ENCODE measurements around the gene ITPKC. TPM values are rescaled to one million over a fixed set of nuclear protein-coding genes. Genes with fewer than 3 reads are reported as not detected.

Gene ITPKC
- total and polyA plus RNA-seq, 2 of the 13 experiments (the other 11 are each of a cell fraction or from before 2014, with no cell fraction given), result 6.9 to 11.2 TPM

DNA sequence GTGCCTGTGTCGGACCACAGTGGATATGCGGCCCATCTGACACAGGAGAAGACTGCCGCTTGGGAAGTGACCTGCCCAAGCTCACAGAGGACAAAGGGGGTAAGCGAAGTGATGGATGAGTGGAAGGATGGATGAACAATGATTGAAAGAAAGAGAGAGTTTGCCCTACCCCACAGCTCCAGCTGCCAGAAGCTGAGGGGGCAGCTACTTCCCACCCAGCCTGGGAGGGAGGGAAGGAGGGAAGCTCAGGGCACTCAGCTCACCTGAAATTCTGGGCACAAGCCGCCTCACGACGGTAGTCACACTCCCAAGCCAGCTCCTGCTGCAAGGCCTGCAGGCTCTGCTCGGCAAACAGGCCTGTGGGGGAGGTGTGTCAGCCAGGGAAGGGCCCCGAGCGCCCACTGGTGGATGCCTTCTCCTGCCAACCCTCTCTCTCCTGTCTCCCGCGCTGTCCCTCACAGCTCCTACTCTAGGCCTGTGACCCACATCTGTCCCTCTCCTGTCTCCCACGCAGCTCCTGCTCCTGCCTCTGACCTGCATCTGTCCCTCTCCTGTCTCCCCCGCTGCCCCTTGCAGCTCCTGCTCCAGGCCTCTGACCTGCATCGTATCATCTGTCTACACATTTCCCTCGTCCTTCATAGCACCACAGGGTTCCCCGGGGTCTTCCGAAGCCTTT, 14.4 kb upstream of the ITPKC start (continued):
- TF ChIP-seq TAF15 (IDR thresholded peaks at IDR 0.05; ENCODE audit: low read depth, low read length, poor library complexity, severe bottlenecking), result no peak
- TF ChIP-seq, protein P1, sequence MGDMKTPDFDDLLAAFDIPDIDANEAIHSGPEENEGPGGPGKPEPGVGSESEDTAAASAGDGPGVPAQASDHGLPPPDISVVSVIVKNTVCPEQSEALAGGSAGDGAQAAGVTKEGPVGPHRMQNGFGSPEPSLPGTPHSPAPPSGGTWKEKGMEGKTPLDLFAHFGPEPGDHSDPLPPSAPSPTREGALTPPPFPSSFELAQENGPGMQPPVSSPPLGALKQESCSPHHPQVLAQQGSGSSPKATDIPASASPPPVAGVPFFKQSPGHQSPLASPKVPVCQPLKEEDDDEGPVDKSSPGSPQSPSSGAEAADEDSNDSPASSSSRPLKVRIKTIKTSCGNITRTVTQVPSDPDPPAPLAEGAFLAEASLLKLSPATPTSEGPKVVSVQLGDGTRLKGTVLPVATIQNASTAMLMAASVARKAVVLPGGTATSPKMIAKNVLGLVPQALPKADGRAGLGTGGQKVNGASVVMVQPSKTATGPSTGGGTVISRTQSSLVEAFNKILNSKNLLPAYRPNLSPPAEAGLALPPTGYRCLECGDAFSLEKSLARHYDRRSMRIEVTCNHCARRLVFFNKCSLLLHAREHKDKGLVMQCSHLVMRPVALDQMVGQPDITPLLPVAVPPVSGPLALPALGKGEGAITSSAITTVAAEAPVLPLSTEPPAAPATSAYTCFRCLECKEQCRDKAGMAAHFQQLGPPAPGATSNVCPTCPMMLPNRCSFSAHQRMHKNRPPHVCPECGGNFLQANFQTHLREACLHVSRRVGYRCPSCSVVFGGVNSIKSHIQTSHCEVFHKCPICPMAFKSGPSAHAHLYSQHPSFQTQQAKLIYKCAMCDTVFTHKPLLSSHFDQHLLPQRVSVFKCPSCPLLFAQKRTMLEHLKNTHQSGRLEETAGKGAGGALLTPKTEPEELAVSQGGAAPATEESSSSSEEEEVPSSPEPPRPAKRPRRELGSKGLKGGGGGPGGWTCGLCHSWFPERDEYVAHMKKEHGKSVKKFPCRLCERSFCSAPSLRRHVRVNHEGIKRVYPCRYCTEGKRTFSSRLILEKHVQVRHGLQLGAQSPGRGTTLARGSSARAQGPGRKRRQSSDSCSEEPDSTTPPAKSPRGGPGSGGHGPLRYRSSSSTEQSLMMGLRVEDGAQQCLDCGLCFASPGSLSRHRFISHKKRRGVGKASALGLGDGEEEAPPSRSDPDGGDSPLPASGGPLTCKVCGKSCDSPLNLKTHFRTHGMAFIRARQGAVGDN (CRISPR knock-in tag; IDR thresholded peaks at IDR 0.05), result peak; percentile 73
- no peak for TF ChIP-seq MAFK (conservative IDR thresholded peaks at IDR 0.05 in 1 of 2, IDR thresholded peaks at IDR 0.05 in 1 of 2; ENCODE audit: low read length in 2 of 2)
- no peak for TF ChIP-seq ZNF747 (CRISPR knock-in tag; IDR thresholded peaks at IDR 0.05; ENCODE audit: borderline replicate concordance)
- TF ChIP-seq, protein P2, sequence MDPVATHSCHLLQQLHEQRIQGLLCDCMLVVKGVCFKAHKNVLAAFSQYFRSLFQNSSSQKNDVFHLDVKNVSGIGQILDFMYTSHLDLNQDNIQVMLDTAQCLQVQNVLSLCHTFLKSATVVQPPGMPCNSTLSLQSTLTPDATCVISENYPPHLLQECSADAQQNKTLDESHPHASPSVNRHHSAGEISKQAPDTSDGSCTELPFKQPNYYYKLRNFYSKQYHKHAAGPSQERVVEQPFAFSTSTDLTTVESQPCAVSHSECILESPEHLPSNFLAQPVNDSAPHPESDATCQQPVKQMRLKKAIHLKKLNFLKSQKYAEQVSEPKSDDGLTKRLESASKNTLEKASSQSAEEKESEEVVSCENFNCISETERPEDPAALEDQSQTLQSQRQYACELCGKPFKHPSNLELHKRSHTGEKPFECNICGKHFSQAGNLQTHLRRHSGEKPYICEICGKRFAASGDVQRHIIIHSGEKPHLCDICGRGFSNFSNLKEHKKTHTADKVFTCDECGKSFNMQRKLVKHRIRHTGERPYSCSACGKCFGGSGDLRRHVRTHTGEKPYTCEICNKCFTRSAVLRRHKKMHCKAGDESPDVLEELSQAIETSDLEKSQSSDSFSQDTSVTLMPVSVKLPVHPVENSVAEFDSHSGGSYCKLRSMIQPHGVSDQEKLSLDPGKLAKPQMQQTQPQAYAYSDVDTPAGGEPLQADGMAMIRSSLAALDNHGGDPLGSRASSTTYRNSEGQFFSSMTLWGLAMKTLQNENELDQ (CRISPR knock-in tag; IDR thresholded peaks at IDR 0.05; ENCODE audit: borderline replicate concordance), result no peak
- no peak for TF ChIP-seq RFXAP (CRISPR knock-in tag; IDR thresholded peaks at IDR 0.05; ENCODE audit: borderline replicate concordance)
- TF ChIP-seq ISL2 (CRISPR knock-in tag; IDR thresholded peaks at IDR 0.05), result no peak
- no peak for TF ChIP-seq KLF13 (CRISPR knock-in tag; IDR thresholded peaks at IDR 0.05)
- no peak for TF ChIP-seq FOXP1 (IDR thresholded peaks at IDR 0.05)
- no peak for TF ChIP-seq FOXP1 (CRISPR knock-in tag; IDR thresholded peaks at IDR 0.05)
- no peak for TF ChIP-seq MTA1 (CRISPR knock-in tag; IDR thresholded peaks at IDR 0.05; ENCODE audit: borderline replicate concordance)
- no peak for TF ChIP-seq ZNF670 (CRISPR knock-in tag; IDR thresholded peaks at IDR 0.05; ENCODE audit: borderline replicate concordance)
- no peak for TF ChIP-seq SKI (IDR thresholded peaks at IDR 0.05; ENCODE audit: partially characterized antibody)
- TF ChIP-seq AKAP8 (CRISPR knock-in tag; IDR thresholded peaks at IDR 0.05), result no peak
- TF ChIP-seq RBAK (CRISPR knock-in tag; IDR thresholded peaks at IDR 0.05), result no peak
- TF ChIP-seq ARID4A (CRISPR knock-in tag; IDR thresholded peaks at IDR 0.05; ENCODE audit: borderline replicate concordance), result peak; percentile 54; the same call in 1 of the 2 replicates
- peak; percentile 60 for TF ChIP-seq STAG1 (CRISPR knock-in tag; IDR thresholded peaks at IDR 0.05)

All from HepG2 (cell line).